ENCODE measurements around the gene NMD3. TPM values are rescaled to one million over a fixed set of nuclear protein-coding genes. Genes with fewer than 3 reads are reported as not detected.

The NMD3 gene
- total and polyA plus RNA-seq, 9 of the 15 experiments (the other 6 are each of a cell fraction or from before 2014, with no cell fraction given) = 63.5 to 178 (median 111) TPM

GRCh38 chr3:161220850-161221753 lies at the start of gene NMD3 (continued):
- TF ChIP-seq, protein P1, sequence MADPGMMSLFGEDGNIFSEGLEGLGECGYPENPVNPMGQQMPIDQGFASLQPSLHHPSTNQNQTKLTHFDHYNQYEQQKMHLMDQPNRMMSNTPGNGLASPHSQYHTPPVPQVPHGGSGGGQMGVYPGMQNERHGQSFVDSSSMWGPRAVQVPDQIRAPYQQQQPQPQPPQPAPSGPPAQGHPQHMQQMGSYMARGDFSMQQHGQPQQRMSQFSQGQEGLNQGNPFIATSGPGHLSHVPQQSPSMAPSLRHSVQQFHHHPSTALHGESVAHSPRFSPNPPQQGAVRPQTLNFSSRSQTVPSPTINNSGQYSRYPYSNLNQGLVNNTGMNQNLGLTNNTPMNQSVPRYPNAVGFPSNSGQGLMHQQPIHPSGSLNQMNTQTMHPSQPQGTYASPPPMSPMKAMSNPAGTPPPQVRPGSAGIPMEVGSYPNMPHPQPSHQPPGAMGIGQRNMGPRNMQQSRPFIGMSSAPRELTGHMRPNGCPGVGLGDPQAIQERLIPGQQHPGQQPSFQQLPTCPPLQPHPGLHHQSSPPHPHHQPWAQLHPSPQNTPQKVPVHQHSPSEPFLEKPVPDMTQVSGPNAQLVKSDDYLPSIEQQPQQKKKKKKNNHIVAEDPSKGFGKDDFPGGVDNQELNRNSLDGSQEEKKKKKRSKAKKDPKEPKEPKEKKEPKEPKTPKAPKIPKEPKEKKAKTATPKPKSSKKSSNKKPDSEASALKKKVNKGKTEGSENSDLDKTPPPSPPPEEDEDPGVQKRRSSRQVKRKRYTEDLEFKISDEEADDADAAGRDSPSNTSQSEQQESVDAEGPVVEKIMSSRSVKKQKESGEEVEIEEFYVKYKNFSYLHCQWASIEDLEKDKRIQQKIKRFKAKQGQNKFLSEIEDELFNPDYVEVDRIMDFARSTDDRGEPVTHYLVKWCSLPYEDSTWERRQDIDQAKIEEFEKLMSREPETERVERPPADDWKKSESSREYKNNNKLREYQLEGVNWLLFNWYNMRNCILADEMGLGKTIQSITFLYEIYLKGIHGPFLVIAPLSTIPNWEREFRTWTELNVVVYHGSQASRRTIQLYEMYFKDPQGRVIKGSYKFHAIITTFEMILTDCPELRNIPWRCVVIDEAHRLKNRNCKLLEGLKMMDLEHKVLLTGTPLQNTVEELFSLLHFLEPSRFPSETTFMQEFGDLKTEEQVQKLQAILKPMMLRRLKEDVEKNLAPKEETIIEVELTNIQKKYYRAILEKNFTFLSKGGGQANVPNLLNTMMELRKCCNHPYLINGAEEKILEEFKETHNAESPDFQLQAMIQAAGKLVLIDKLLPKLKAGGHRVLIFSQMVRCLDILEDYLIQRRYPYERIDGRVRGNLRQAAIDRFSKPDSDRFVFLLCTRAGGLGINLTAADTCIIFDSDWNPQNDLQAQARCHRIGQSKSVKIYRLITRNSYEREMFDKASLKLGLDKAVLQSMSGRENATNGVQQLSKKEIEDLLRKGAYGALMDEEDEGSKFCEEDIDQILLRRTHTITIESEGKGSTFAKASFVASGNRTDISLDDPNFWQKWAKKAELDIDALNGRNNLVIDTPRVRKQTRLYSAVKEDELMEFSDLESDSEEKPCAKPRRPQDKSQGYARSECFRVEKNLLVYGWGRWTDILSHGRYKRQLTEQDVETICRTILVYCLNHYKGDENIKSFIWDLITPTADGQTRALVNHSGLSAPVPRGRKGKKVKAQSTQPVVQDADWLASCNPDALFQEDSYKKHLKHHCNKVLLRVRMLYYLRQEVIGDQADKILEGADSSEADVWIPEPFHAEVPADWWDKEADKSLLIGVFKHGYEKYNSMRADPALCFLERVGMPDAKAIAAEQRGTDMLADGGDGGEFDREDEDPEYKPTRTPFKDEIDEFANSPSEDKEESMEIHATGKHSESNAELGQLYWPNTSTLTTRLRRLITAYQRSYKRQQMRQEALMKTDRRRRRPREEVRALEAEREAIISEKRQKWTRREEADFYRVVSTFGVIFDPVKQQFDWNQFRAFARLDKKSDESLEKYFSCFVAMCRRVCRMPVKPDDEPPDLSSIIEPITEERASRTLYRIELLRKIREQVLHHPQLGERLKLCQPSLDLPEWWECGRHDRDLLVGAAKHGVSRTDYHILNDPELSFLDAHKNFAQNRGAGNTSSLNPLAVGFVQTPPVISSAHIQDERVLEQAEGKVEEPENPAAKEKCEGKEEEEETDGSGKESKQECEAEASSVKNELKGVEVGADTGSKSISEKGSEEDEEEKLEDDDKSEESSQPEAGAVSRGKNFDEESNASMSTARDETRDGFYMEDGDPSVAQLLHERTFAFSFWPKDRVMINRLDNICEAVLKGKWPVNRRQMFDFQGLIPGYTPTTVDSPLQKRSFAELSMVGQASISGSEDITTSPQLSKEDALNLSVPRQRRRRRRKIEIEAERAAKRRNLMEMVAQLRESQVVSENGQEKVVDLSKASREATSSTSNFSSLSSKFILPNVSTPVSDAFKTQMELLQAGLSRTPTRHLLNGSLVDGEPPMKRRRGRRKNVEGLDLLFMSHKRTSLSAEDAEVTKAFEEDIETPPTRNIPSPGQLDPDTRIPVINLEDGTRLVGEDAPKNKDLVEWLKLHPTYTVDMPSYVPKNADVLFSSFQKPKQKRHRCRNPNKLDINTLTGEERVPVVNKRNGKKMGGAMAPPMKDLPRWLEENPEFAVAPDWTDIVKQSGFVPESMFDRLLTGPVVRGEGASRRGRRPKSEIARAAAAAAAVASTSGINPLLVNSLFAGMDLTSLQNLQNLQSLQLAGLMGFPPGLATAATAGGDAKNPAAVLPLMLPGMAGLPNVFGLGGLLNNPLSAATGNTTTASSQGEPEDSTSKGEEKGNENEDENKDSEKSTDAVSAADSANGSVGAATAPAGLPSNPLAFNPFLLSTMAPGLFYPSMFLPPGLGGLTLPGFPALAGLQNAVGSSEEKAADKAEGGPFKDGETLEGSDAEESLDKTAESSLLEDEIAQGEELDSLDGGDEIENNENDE (IDR thresholded peaks at IDR 0.05; ENCODE audit: low read depth, low read length) = no peak
- TF ChIP-seq SIN3A (IDR thresholded peaks at IDR 0.05; ENCODE audit: borderline replicate concordance in 2 of 2, control insufficient read depth in 1 of 2, low read depth in 2 of 2, low read length in 2 of 2) = peak; percentile 70 to 79; a peak in 2 of 4 replicates
- TF ChIP-seq NR3C1 (CRISPR knock-in tag; IDR thresholded peaks at IDR 0.05) = no peak
- no peak for TF ChIP-seq ASH1L (IDR thresholded peaks at IDR 0.05; ENCODE audit: borderline replicate concordance, low read depth, partially characterized antibody)
- peak; percentile 58; the same call in 1 of the 2 replicates for TF ChIP-seq ZC3H4 (CRISPR knock-in tag; IDR thresholded peaks at IDR 0.05; ENCODE audit: borderline replicate concordance)
